Smooth muscle cell of trachea (primary cell): ENCODE data around the gene MYL7. TPM values are rescaled to one million over a fixed set of nuclear protein-coding genes. Genes with fewer than 3 reads are reported as not detected.

Experiments
- total RNA-seq: library from RNA; depleted of rRNA; stranded (reverse); fragments of >200 nt; gene quantifications from 2 replicates; pipeline ENCODE4 v1.2.1, GENCODE V29; 2014

Gene MYL7
- total RNA-seq: not detected in 2 replicates

GRCh38 chr7:44141221-44141850 lies at the start of gene MYL7:
MYL7 (minus strand) TSS chr7:44141332; CDS start chr7:44141305, 27 bp downstream.

GRCh38 chr7:44189286-44189992 lies 48.3 kb upstream of the MYL7 start, which contains the start of gene GCK:
GCK (minus strand) TSS chr7:44189439; CDS start chr7:44188953, 486 bp downstream.

GRCh38 chr7:44123190-44124003 lies 17.7 kb downstream of the MYL7 start, which contains the start of gene POLD2:
POLD2 (minus strand) TSS chr7:44123548; CDS start chr7:44122053, 1,495 bp downstream.

GRCh38 chr7:44103923-44104859 lies 36.9 kb downstream of the MYL7 start, which contains the start of gene AEBP1:
AEBP1 (plus strand) TSS chr7:44104345; CDS start chr7:44104666, 321 bp downstream.

Other genes with a start within 250 kb of the MYL7 start
- 33.7 and 44.0 TPM in 2 replicates for gene URGCP, start 234.7 kb downstream of the MYL7 start, total RNA-seq
- 8.0 and 17.4 TPM in 2 replicates for gene UBE2D4, start 214.9 kb downstream of the MYL7 start, total RNA-seq
- not detected in 2 replicates for gene SPDYE1, start 143.4 kb downstream of the MYL7 start, total RNA-seq
- gene DBNL, start 96.6 kb downstream of the MYL7 start, total RNA-seq: 138 and 176 TPM in 2 replicates
- 0.17 and 0.29 TPM in 2 replicates for gene PGAM2, start 75.8 kb downstream of the MYL7 start, total RNA-seq
- 17.0 and 19.5 TPM in 2 replicates for gene POLM, start 58.8 kb downstream of the MYL7 start, total RNA-seq
- gene AEBP1, start 37.0 kb downstream of the MYL7 start, total RNA-seq: 132 and 145 TPM in 2 replicates
- 95.4 and 124 TPM in 2 replicates for gene POLD2, start 17.8 kb downstream of the MYL7 start, total RNA-seq
- 1.5 and 2.2 TPM in 2 replicates for gene GCK, start 48.1 kb upstream of the MYL7 start, total RNA-seq
- 88.7 and 93.5 TPM in 2 replicates for gene YKT6, start 59.6 kb upstream of the MYL7 start, total RNA-seq
- gene CAMK2B, start 184.3 kb upstream of the MYL7 start, total RNA-seq: 0.15 and 0.33 TPM in 2 replicates